Osteoblast (primary cell): ENCODE results near the gene CDH11. TPM values are rescaled to one million over a fixed set of nuclear protein-coding genes. Genes with fewer than 3 reads are reported as not detected.

Experiments used
- DNase-seq: peaks from one replicate; pipeline ENCODE4 v3.0.0; 2011; ENCODE audit warnings: low spot score, mixed read lengths; ENCODE audit not compliant: insufficient read length; ENCODE audit errors: missing footprints
- H2AFZ ChIP-seq: 2 replicates; pipeline ENCODE4 v1.6.0; 2011; ENCODE audit warnings: mild to moderate bottlenecking, low read length
- H3K27ac ChIP-seq: 2 replicates; pipeline ENCODE4 v1.5.1; 2011; ENCODE audit warnings: mild to moderate bottlenecking, low read depth, low read length, moderate library complexity
- H3K27me3 ChIP-seq: 2 replicates; pipeline ENCODE4 v1.6.0; 2012; ENCODE audit warnings: mild to moderate bottlenecking, control low read depth, inconsistent platforms, low read length, moderate library complexity; ENCODE audit not compliant: insufficient read depth
- H3K36me3 ChIP-seq: 2 replicates; pipeline ENCODE4 v1.5.1; 2011; ENCODE audit warnings: mild to moderate bottlenecking, low read length, control low read depth, moderate library complexity; ENCODE audit not compliant: insufficient read depth
- H3K4me1 ChIP-seq: 2 replicates; pipeline ENCODE4 v1.5.1; 2011; ENCODE audit warnings: mild to moderate bottlenecking, low read length, control low read depth, moderate library complexity; ENCODE audit not compliant: insufficient read depth
- H3K4me2 ChIP-seq: 2 replicates; pipeline ENCODE4 v1.6.0; 2011; ENCODE audit warnings: mild to moderate bottlenecking, low read length; ENCODE audit not compliant: insufficient read depth
- H3K4me3 ChIP-seq: fragments of 200-600 bp; sonication (generic); 3 replicates; pipeline ENCODE4 v1.5.1; 2012; ENCODE audit warnings: mild to moderate bottlenecking, low read length, inconsistent platforms; ENCODE audit not compliant: insufficient read depth
- H3K79me2 ChIP-seq: 2 replicates; pipeline ENCODE4 v1.6.0; 2012; ENCODE audit warnings: mild to moderate bottlenecking, low read length, control low read depth, inconsistent platforms; ENCODE audit not compliant: insufficient read depth
- H3K9me3 ChIP-seq: 2 replicates; pipeline ENCODE4 v1.5.1; 2011; ENCODE audit warnings: low read depth, low read length, control low read depth
- H4K20me1 ChIP-seq: 2 replicates; pipeline ENCODE4 v1.6.0; 2012; ENCODE audit warnings: mild to moderate bottlenecking, low read length, control low read depth; ENCODE audit not compliant: insufficient read depth
- CTCF ChIP-seq: IDR thresholded peaks from 2 replicates; pipeline ENCODE4 v1.5.1; 2011; ENCODE audit warnings: mild to moderate bottlenecking, low read depth, low read length, moderate library complexity; ENCODE audit errors: extremely low read depth
- total RNA-seq: library from RNA; depleted of rRNA; stranded (reverse); fragments of >200 nt; gene quantifications from 2 replicates; pipeline ENCODE4 v1.2.3, GENCODE V29; 2012

Gene CDH11
- total RNA-seq, 1 donor, result 1,116 TPM

GRCh38 chr16:65123396-65124211 lies 1.7 kb upstream of the CDH11 start:
- no peaks in the 10 kb centered on the region for H3K36me3 ChIP-seq
- peaks cover 35% of the 10 kb centered on the region for H3K4me1 ChIP-seq
- peak overlapping the region; percentile 95 for H3K4me3 ChIP-seq
- peaks cover 57% of the 10 kb centered on the region for H3K79me2 ChIP-seq
- peaks cover 24% of the 10 kb centered on the region for H4K20me1 ChIP-seq
- H2AFZ ChIP-seq, result peak overlapping the region; percentile 92
- H3K4me2 ChIP-seq, result peak overlapping the region; percentile 97
- H3K9me3 ChIP-seq, result no peaks in the 10 kb centered on the region
- TF ChIP-seq CTCF, result no peak
- H3K27ac ChIP-seq, result peak overlapping the region; percentile 87
- DNase-seq, result peak; percentile 77
- no peaks in the 10 kb centered on the region for H3K27me3 ChIP-seq

- Histone ChIP-seq H3K4me2 (peak overlapping the region; percentile 97), H3K4me3 (peak overlapping the region; percentile 95), H3K9me3 (no peaks in the 10 kb centered on the region), H3K27ac (peak overlapping the region; percentile 87), H3K4me1 (peaks cover 43% of the 10 kb centered on the region), H3K79me2 (peaks cover 65% of the 10 kb centered on the region), H3K27me3 (no peaks in the 10 kb centered on the region), H3K36me3 (no peaks in the 10 kb centered on the region), H4K20me1 (peaks cover 30% of the 10 kb centered on the region), H2AFZ (peak overlapping the region; percentile 92)
- TF ChIP-seq CTCF, result no peak
- peak; percentile 83 for DNase-seq
These were observed 997 bp upstream of the CDH11 start for GRCh38 chr16:65122724-65123395.

- H3K9me3 ChIP-seq, result no peaks in the 10 kb centered on the region
- peaks cover 59% of the 10 kb centered on the region for H3K4me1 ChIP-seq
- peaks cover 81% of the 10 kb centered on the region for H3K79me2 ChIP-seq
- no peaks in the 10 kb centered on the region for H3K27me3 ChIP-seq
- H3K27ac ChIP-seq, result peak overlapping the region; percentile 89
- peak overlapping the region; percentile 83 for H3K4me2 ChIP-seq
- peak; percentile 65 for DNase-seq
- peaks cover 4% of the 10 kb centered on the region for H3K36me3 ChIP-seq
- no peak overlapping the region for H2AFZ ChIP-seq
- peaks cover 46% of the 10 kb centered on the region for H4K20me1 ChIP-seq
- no peak for TF ChIP-seq CTCF
- peak overlapping the region; percentile 95 for H3K4me3 ChIP-seq
These were observed 787 bp downstream of the CDH11 start for GRCh38 chr16:65120831-65121721.
